Natural killer cell (primary cell): ENCODE results near the gene REG1B. TPM values are rescaled to one million over a fixed set of nuclear protein-coding genes. Genes with fewer than 3 reads are reported as not detected.
"Not testable (repeated sequence)": the region's sequence is repeated elsewhere in the genome, so short reads cannot be mapped to it uniquely, and the experiment has no call there.

ENCODE experiments used
- ATAC-seq, 3 donors: fragments of 150-1000 bp in 2 of 3; fragments of 200-7000 bp in 1 of 3; cut with Tn5 transposase; 1 replicate in 1 of 3; 2 replicates in 2 of 3; pipeline ENCODE4 v1.10.0; 2021; ENCODE audit warnings: mild to moderate bottlenecking in 2 of 3, moderate library complexity in 2 of 3
- DNase-seq, 2 donors: peaks; one replicate each; pipeline versions ENCODE4 v3.0.0 to v3.0.0-alpha.2; 2013 to 2021; ENCODE audit warnings: mixed read lengths in 1 of 2
- H3K27ac ChIP-seq: one replicate; pipeline ENCODE4 v1.5.1; 2013; ENCODE audit warnings: mild to moderate bottlenecking, low read length
- H3K27me3 ChIP-seq: one replicate; pipeline ENCODE4 v1.6.1; 2013; ENCODE audit warnings: low read length; ENCODE audit not compliant: control insufficient read depth, insufficient read depth
- H3K36me3 ChIP-seq: one replicate; pipeline ENCODE4 v1.6.1; 2013; ENCODE audit warnings: low read length; ENCODE audit not compliant: control insufficient read depth, insufficient read depth
- H3K4me1 ChIP-seq: one replicate; pipeline ENCODE4 v1.6.1; 2013; ENCODE audit warnings: low read length; ENCODE audit not compliant: control insufficient read depth, insufficient read depth
- H3K4me3 ChIP-seq: one replicate; pipeline ENCODE4 v1.5.1; 2013; ENCODE audit warnings: low read length
- H3K9me3 ChIP-seq: one replicate; pipeline ENCODE4 v1.6.1; 2013; ENCODE audit warnings: low read length; ENCODE audit not compliant: control insufficient read depth, insufficient read depth
- H3K27ac Mint-ChIP-seq, 2 donors: one replicate each; pipeline ENCODE4 v1.8.0; 2022; ENCODE audit warnings: mild to moderate bottlenecking in 2 of 2, mixed read lengths in 2 of 2, moderate library complexity in 1 of 2
- H3K27me3 Mint-ChIP-seq, 2 donors: one replicate each; pipeline ENCODE4 v1.8.0; 2022; ENCODE audit warnings: low read depth in 2 of 2, mixed read lengths in 2 of 2
- H3K36me3 Mint-ChIP-seq: one replicate; pipeline ENCODE4 v1.8.0; 2022; ENCODE audit warnings: mixed read lengths
- H3K4me1 Mint-ChIP-seq, 2 donors: one replicate each; pipeline ENCODE4 v1.8.0; 2022; ENCODE audit warnings: mixed read lengths in 2 of 2
- H3K4me3 Mint-ChIP-seq: one replicate; pipeline ENCODE4 v1.8.0; 2022; ENCODE audit warnings: mild to moderate bottlenecking, moderate library complexity, mixed read lengths
- H3K9me3 Mint-ChIP-seq, 2 donors: one replicate each; pipeline ENCODE4 v1.8.0; 2022; ENCODE audit warnings: mixed read lengths in 2 of 2
- WGBS: methylation state at CpG from one replicate; pipeline ENCODE4 v1.1.7; 2013; ENCODE audit warnings: missing lambda C conversion rate; ENCODE audit not compliant: insufficient coverage; 5-methylcytosine and 5-hydroxymethylcytosine counted together
- intact Hi-C: fragments of 100-400 bp; cut with micrococcal nuclease; formaldehyde crosslinking; loops from one replicate; pipeline ENCODE4 v1.14.2; 2022
- total RNA-seq, 4 donors: library from RNA; stranded (reverse); fragments of 120-200 nt in 1 of 4; gene quantifications; one replicate each; pipeline versions ENCODE4 v1.2.3 to v1.2.4, GENCODE V29; 2013 to 2022
- TF ChIP-seq, protein P1 (sequence below): fragments of 200-600 bp; IDR thresholded peaks from one replicate; pipeline ENCODE4 v1.8.0; 2022; ENCODE audit warnings: antibody characterized with exemption

The REG1B gene
- total RNA-seq, 3 donors from 2014 or later (not counting 1 experiment from before 2014, with no cell fraction given) = not detected

GRCh38 chr2:79053486-79053885 lies 34.3 kb downstream of the REG1B start:
- H3K4me3 ChIP-seq, H3K36me3 Mint-ChIP-seq, DNase-seq, H3K36me3 ChIP-seq, H3K9me3 ChIP-seq, H3K27me3 Mint-ChIP-seq, H3K27ac ChIP-seq, ATAC-seq, intact Hi-C loops, H3K4me3 Mint-ChIP-seq, H3K4me1 ChIP-seq, H3K27ac Mint-ChIP-seq, H3K27me3 ChIP-seq, H3K4me1 Mint-ChIP-seq: not testable (repeated sequence)
- WGBS = 61% methylated on average over 5 of the region's 5 CpGs
- H3K9me3 Mint-ChIP-seq = peaks cover 26% of the 10 kb centered on the region in 2 donors

DNA sequence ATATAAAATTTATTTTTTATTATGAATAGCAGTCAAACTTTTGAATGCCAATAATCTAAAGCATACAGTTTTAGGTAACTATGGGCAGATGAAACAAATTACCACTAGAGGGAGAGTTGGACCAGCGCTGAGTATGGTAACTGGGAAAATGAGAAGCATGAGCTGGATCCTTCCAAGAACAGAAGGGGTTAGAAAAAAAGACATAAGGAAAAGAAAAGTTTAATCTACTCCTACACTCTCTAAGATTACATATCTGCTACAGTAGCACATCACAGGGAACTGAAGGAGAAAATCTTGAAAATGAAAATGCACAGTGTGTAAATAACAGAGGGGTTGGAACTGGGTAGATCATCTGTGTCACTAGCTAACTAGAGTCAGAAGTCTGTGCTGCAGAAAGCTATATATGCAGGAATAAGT lies 46.8 kb downstream of the REG1B start:
- Histone ChIP-seq H3K9me3 (peaks cover 2% of the 10 kb centered on the region), H3K27ac (no peak overlapping the region), H3K4me1 (no peaks in the 10 kb centered on the region), H3K4me3 (no peak overlapping the region), H3K36me3 (no peaks in the 10 kb centered on the region), H3K27me3 (no peaks in the 10 kb centered on the region)
- 0% methylated on average over 1 of the region's 1 CpG for WGBS
- no peaks in the 10 kb centered on the region for H3K36me3 Mint-ChIP-seq
- TF ChIP-seq, protein P1, sequence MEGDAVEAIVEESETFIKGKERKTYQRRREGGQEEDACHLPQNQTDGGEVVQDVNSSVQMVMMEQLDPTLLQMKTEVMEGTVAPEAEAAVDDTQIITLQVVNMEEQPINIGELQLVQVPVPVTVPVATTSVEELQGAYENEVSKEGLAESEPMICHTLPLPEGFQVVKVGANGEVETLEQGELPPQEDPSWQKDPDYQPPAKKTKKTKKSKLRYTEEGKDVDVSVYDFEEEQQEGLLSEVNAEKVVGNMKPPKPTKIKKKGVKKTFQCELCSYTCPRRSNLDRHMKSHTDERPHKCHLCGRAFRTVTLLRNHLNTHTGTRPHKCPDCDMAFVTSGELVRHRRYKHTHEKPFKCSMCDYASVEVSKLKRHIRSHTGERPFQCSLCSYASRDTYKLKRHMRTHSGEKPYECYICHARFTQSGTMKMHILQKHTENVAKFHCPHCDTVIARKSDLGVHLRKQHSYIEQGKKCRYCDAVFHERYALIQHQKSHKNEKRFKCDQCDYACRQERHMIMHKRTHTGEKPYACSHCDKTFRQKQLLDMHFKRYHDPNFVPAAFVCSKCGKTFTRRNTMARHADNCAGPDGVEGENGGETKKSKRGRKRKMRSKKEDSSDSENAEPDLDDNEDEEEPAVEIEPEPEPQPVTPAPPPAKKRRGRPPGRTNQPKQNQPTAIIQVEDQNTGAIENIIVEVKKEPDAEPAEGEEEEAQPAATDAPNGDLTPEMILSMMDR = no peak
- no peak for ATAC-seq
- H3K27ac Mint-ChIP-seq = no peak overlapping the region
- peaks cover 2 to 6% of the 10 kb centered on the region in 2 donors for H3K9me3 Mint-ChIP-seq
- H3K27me3 Mint-ChIP-seq = no peaks in the 10 kb centered on the region
- intact Hi-C loops = no loop called here
- no peak overlapping the region for H3K4me3 Mint-ChIP-seq
- no peaks in the 10 kb centered on the region for H3K4me1 Mint-ChIP-seq
- no peak for DNase-seq

- Mint-ChIP-seq H3K27ac (no peak overlapping the region), H3K4me3 (no peak overlapping the region), H3K4me1 (no peaks in the 10 kb centered on the region), H3K27me3 (no peaks in the 10 kb centered on the region), H3K9me3 (peaks cover 2 to 6% of the 10 kb centered on the region in 2 donors), H3K36me3 (no peaks in the 10 kb centered on the region)
- no peaks in the 10 kb centered on the region for H3K4me1 ChIP-seq
- no peaks in the 10 kb centered on the region for H3K9me3 ChIP-seq
- WGBS = 76% methylated on average over 2 of the region's 3 CpGs
- no peaks in the 10 kb centered on the region for H3K36me3 ChIP-seq
- no peak overlapping the region for H3K4me3 ChIP-seq
- DNase-seq (no peak), ATAC-seq (no peak)
- H3K27ac ChIP-seq = no peak overlapping the region
- TF ChIP-seq, protein P1 = no peak
- intact Hi-C loops = no loop called here
- H3K27me3 ChIP-seq = no peaks in the 10 kb centered on the region
Measured at GRCh38 chr2:79039944-79040343, 47.8 kb downstream of the REG1B start.

Other genes starting within 250 kb of the REG1B start
- not detected for gene REG3G, start 62.3 kb downstream of the REG1B start, total RNA-seq
- gene REG1A, start 32.5 kb upstream of the REG1B start, total RNA-seq = not detected
- gene REG3A, start 71.8 kb upstream of the REG1B start, total RNA-seq = not detected